Gastrocnemius medialis (tissue), 4 donors: ENCODE measurements around the gene ZNF574. TPM values are rescaled to one million over a fixed set of nuclear protein-coding genes. Genes with fewer than 3 reads are reported as not detected.

ENCODE experiments used
- ATAC-seq, 2 donors: fragments of 150-250 bp; one replicate each; pipeline ENCODE4 v1.9.1; 2016
- DNase-seq, 2 donors: peaks; one replicate each; pipeline ENCODE4 v3.0.0-alpha.2; 2019
- H3K27ac ChIP-seq, 4 donors: fragments of 200-600 bp; sonication (generic); 1 replicate in 1 of 4; 2 replicates in 3 of 4; pipeline ENCODE4 v1.5.1; 2016 to 2018; ENCODE audit warnings: mild to moderate bottlenecking in 2 of 4, moderate library complexity in 1 of 4
- H3K27me3 ChIP-seq, 3 donors: fragments of 200-600 bp; sonication (generic) in 2 of 3; 1 replicate in 1 of 3; 2 replicates in 2 of 3; pipeline versions ENCODE4 v1.5.1 to v1.6.0; 2016 to 2019; ENCODE audit warnings: mild to moderate bottlenecking in 1 of 3, moderate library complexity in 1 of 3
- H3K36me3 ChIP-seq, 2 donors: fragments of 200-600 bp; sonication (generic) in 1 of 2; one replicate each; pipeline ENCODE4 v1.5.1; 2017 to 2018
- H3K4me1 ChIP-seq, 2 donors: fragments of 200-600 bp; sonication (generic) in 1 of 2; one replicate each; pipeline ENCODE4 v1.5.1; 2016 to 2017; ENCODE audit warnings: mild to moderate bottlenecking in 2 of 2
- H3K4me3 ChIP-seq, 4 donors: fragments of 200-600 bp; sonication (generic) in 3 of 4; 1 replicate in 1 of 4; 2 replicates in 3 of 4; pipeline ENCODE4 v1.5.1; 2016 to 2019; ENCODE audit warnings: mild to moderate bottlenecking in 2 of 4
- H3K9me3 ChIP-seq, 3 donors: fragments of 200-600 bp; sonication (generic) in 2 of 3; 1 replicate in 1 of 3; 2 replicates in 2 of 3; pipeline ENCODE4 v1.5.1; 2016 to 2019
- POLR2A ChIP-seq, 2 donors: fragments of 450-650 bp; IDR thresholded peaks; one replicate each; pipeline ENCODE4 v1.6.1; 2017; ENCODE audit warnings: antibody characterized with exemption in 2 of 2, mild to moderate bottlenecking in 2 of 2, moderate library complexity in 2 of 2
- in situ Hi-C, 4 donors: fragments of 200-750 bp; cut with MboI; loops; one replicate each; pipeline versions ENCODE4 v1.15.0 to v1.8.0; 2017; ENCODE audit warnings: low sequenced_read_pairs in 4 of 4
- intact Hi-C: fragments of 100-400 bp; cut with DNase I; formaldehyde crosslinking; loops from one replicate; pipeline ENCODE4 v1.15.1; 2023; ENCODE audit warnings: low total_unique reads
- total RNA-seq, 4 donors: library from RNA; depleted of rRNA; stranded (reverse); fragments of >200 nt; gene quantifications; one replicate each; pipeline versions ENCODE4 v1.1.0 to v1.2.3, GENCODE V29; 2016
- TF ChIP-seq, protein P1 (sequence below), 5 experiments: fragments of 450-650 bp in 3 of 5; fragments of 200-600 bp in 2 of 5; sonication (generic) in 2 of 5; IDR thresholded peaks in 4 of 5; conservative IDR thresholded peaks in 1 of 5; 1 replicate in 4 of 5; 2 replicates in 1 of 5; pipeline ENCODE4 v1.5.1; 2016 to 2019; ENCODE audit warnings: antibody characterized with exemption in 5 of 5, mild to moderate bottlenecking in 3 of 5, moderate library complexity in 3 of 5

Gene ZNF574
- total RNA-seq, 4 donors from 2014 or later, result 10.8 to 15.1 (median 13.8) TPM

DNA sequence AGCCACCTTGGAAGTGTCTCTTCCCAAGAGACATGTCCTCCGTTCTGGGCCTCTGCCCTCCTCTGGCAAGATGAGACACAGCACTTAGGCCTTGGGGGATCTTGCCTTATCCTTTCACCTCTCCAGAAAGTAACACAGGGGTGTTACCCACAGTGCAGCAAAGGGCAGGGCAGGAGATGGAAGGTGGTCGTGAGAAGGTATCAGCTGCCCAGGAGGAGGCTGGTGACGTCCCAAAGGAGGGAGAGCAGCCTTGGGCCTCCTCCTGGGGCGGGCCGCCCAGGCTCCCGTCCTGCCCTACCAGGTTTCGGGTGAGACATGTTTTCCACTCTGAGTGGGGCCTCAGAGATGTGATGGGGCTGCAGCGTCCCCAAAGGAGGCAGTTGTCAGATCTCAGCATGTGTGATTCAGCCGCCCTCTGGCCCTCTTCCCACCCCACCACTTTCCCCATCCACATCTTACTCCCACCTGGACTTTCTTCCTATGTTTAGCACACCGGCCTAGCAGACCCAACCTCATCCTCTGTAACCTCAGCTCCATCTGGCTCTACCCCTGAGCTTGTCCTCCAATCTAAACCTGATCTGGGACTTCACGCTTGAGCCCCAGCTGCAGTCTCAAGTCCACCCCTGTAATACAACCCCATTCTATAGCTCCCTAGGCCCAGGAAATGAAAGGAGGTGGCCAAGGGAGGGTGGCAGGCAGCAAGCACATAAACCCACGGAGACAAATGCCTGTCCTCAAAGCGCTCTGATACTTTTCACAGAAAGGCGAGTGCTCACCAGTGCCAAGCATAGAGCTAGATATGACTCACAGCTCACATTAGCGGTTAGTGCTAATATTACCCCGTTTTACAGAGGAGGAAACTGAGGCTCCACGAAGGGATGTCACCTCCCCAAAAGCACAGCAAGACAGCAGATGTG lies 47.0 kb downstream of the ZNF574 start:
- H3K27ac ChIP-seq, result no peak overlapping the region
- TF ChIP-seq, protein P1, sequence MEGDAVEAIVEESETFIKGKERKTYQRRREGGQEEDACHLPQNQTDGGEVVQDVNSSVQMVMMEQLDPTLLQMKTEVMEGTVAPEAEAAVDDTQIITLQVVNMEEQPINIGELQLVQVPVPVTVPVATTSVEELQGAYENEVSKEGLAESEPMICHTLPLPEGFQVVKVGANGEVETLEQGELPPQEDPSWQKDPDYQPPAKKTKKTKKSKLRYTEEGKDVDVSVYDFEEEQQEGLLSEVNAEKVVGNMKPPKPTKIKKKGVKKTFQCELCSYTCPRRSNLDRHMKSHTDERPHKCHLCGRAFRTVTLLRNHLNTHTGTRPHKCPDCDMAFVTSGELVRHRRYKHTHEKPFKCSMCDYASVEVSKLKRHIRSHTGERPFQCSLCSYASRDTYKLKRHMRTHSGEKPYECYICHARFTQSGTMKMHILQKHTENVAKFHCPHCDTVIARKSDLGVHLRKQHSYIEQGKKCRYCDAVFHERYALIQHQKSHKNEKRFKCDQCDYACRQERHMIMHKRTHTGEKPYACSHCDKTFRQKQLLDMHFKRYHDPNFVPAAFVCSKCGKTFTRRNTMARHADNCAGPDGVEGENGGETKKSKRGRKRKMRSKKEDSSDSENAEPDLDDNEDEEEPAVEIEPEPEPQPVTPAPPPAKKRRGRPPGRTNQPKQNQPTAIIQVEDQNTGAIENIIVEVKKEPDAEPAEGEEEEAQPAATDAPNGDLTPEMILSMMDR (IDR thresholded peaks at IDR 0.05 in 4 of 5, conservative IDR thresholded peaks at IDR 0.05 in 1 of 5), result no peak
- intact Hi-C loops, result no loop called here
- peaks cover 0 to 4% (median 0%) of the 10 kb centered on the region in 3 donors for H3K27me3 ChIP-seq
- H3K9me3 ChIP-seq, result no peaks in the 10 kb centered on the region
- no peak for ATAC-seq
- H3K4me1 ChIP-seq, result no peaks in the 10 kb centered on the region
- DNase-seq, result no peak
- no peak overlapping the region for H3K4me3 ChIP-seq
- in situ Hi-C loops, result loop anchor here in 1 of 4 donors (25.0 kb wide), 1 partner anchor 214 kb away; the partner anchor contains the start of gene MEGF8
- no peaks in the 10 kb centered on the region for H3K36me3 ChIP-seq

DNA sequence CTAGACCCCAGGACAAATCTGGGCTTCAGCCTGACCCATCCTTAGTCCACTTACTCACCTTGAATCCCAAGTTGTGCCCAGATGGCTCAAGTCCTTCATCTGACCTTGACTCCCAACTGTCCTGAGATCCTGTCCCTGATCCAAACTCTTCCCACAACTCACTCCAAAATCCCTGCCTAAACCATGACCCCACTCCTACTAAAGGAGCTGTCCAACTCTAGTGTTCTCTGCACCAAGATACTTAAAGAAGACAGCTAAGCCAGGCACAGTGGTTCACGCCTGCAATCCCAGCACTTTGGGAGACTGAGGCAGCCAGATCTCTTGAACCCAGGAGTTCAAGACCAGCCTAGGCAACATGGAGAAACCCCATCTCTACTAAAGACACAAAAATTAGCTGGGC lies 47.8 kb downstream of the ZNF574 start:
- Histone ChIP-seq H3K9me3 (no peaks in the 10 kb centered on the region), H3K36me3 (no peaks in the 10 kb centered on the region), H3K4me1 (no peaks in the 10 kb centered on the region), H3K27ac (no peak overlapping the region), H3K4me3 (no peak overlapping the region), H3K27me3 (peaks cover 0 to 4% (median 0%) of the 10 kb centered on the region in 3 donors)
- ATAC-seq (no peak), DNase-seq (no peak)
- intact Hi-C loops, result no loop called here
- in situ Hi-C loops, result loop anchor here in 1 of 4 donors (25.0 kb wide), 1 partner anchor 214 kb away; the partner anchor contains the start of gene MEGF8
- TF ChIP-seq, protein P1 (IDR thresholded peaks at IDR 0.05 in 4 of 5, conservative IDR thresholded peaks at IDR 0.05 in 1 of 5), result no peak
- TF ChIP-seq POLR2A (IDR thresholded peaks at IDR 0.05), result no peak

DNA sequence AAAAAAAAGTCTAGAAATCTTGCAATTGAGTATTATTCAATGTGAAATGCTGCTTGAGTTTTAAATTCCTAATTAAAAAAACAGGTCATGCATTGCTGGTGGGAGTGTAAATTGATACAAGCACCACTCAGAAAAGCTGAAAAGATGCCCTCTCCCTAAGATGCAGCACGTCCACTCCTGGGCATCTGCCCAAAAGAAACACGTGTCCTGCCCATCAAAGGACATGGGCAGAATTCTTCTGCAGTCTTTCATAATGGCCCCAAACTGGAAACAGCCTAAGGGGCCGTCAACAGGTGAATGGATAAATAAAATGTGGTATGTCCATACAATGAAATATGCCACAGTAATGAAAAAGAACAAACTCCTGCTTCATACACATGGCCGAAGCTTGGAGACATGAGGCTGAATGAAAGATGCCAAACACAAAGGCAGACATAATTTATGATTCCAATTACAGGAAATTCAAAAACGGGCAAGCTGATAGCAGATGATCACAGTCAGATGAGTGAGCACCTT lies 48.5 kb downstream of the ZNF574 start:
- no peaks in the 10 kb centered on the region for H3K9me3 ChIP-seq
- DNase-seq (no peak), ATAC-seq (no peak)
- H3K36me3 ChIP-seq, result no peaks in the 10 kb centered on the region
- H3K27ac ChIP-seq, result no peak overlapping the region
- H3K4me1 ChIP-seq, result no peaks in the 10 kb centered on the region
- in situ Hi-C loops (loop anchor here in 1 of 4 donors (25.0 kb wide), 1 partner anchor 213 kb away; the partner anchor contains the start of gene MEGF8), intact Hi-C loops (no loop called here)
- H3K27me3 ChIP-seq, result peaks cover 0 to 4% (median 0%) of the 10 kb centered on the region in 3 donors
- no peak for TF ChIP-seq POLR2A (IDR thresholded peaks at IDR 0.05)
- TF ChIP-seq, protein P1 (IDR thresholded peaks at IDR 0.05 in 4 of 5, conservative IDR thresholded peaks at IDR 0.05 in 1 of 5), result no peak
- no peak overlapping the region for H3K4me3 ChIP-seq

DNA sequence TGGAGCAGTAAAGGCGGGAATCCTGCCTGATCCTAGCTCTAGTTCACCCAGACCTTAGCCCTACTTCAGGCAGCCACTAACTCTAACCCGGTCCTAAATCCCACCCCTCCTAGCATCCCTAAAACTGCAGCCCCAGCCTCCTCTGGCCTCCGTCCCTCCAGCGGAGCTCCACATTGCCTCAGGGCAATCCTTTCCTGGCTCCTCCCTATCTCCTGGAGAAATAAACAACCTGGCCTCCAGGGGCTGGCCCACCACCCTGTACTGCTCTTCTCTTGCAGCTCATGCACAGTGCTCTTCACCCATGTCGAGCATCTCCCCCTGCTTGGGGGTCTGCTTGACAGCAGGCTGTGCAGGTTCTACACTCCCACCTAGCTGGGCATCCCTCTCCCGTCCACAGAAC lies 49.6 kb downstream of the ZNF574 start:
- no peaks in the 10 kb centered on the region for H3K36me3 ChIP-seq
- no peak overlapping the region for H3K4me3 ChIP-seq
- H3K9me3 ChIP-seq, result no peaks in the 10 kb centered on the region
- DNase-seq (no peak), ATAC-seq (no peak)
- H3K27me3 ChIP-seq, result peaks cover 0 to 4% (median 0%) of the 10 kb centered on the region in 3 donors
- intact Hi-C loops, result no loop called here
- no peak overlapping the region for H3K27ac ChIP-seq
- TF ChIP-seq, protein P1 (IDR thresholded peaks at IDR 0.05 in 4 of 5, conservative IDR thresholded peaks at IDR 0.05 in 1 of 5), result no peak
- no peak for TF ChIP-seq POLR2A (IDR thresholded peaks at IDR 0.05)
- in situ Hi-C loops, result loop anchor here in 1 of 4 donors (25.0 kb wide), 1 partner anchor 187 kb away; the partner anchor contains the start of genes PAFAH1B3, PRR19 and TMEM145
- no peaks in the 10 kb centered on the region for H3K4me1 ChIP-seq
